SH-SY5Y (cell line): ENCODE measurements around the gene ARHGAP11B.
"Not testable (repeated sequence)": the region's sequence is repeated elsewhere in the genome, so short reads cannot be mapped to it uniquely, and the experiment has no call there.

Experiments
- GATA2 ChIP-seq: IDR thresholded peaks from 2 replicates; pipeline ENCODE4 v1.6.1; 2011; ENCODE audit warnings: mild to moderate bottlenecking, low read depth, low read length
- GATA3 ChIP-seq: IDR thresholded peaks from 2 replicates; pipeline ENCODE4 v1.6.1; 2011; ENCODE audit warnings: low read depth, mild to moderate bottlenecking, low read length, moderate library complexity

ARHGAP11B gene

GRCh38 chr15:30625436-30626193 lies at the start of gene ARHGAP11B:
Gene ARHGAP11B (plus strand): TSS chr15:30626128.
- not testable (repeated sequence) for TF ChIP-seq GATA2, GATA3

- TF ChIP-seq GATA2, GATA3: not testable (repeated sequence)
Observed at GRCh38 chr15:30603796-30604195, 22.1 kb upstream of the ARHGAP11B start, which contains the start of gene GOLGA8H. Gene GOLGA8H (plus strand): TSS chr15:30604028. CDS start chr15:30604126, 98 bp downstream.

GRCh38 chr15:30650012-30650929 lies 24.3 kb downstream of the ARHGAP11B start:
- TF ChIP-seq GATA2 (no peak), GATA3 (no peak)

- TF ChIP-seq GATA3, result no peak
- TF ChIP-seq GATA2, result no peak
Observed at GRCh38 chr15:30670056-30670455, 44.1 kb downstream of the ARHGAP11B start.

- no peak for TF ChIP-seq GATA2
- TF ChIP-seq GATA3, result no peak
Observed at GRCh38 chr15:30671309-30671708, 45.4 kb downstream of the ARHGAP11B start.

GRCh38 chr15:30675126-30675525 lies 49.2 kb downstream of the ARHGAP11B start:
- no peak for TF ChIP-seq GATA2
- no peak for TF ChIP-seq GATA3
